Measurements from ENCODE around the gene C14orf132.
"Not testable (repeated sequence)": the region's sequence is repeated elsewhere in the genome, so short reads cannot be mapped to it uniquely, and the experiment has no call there.

The C14orf132 gene

DNA sequence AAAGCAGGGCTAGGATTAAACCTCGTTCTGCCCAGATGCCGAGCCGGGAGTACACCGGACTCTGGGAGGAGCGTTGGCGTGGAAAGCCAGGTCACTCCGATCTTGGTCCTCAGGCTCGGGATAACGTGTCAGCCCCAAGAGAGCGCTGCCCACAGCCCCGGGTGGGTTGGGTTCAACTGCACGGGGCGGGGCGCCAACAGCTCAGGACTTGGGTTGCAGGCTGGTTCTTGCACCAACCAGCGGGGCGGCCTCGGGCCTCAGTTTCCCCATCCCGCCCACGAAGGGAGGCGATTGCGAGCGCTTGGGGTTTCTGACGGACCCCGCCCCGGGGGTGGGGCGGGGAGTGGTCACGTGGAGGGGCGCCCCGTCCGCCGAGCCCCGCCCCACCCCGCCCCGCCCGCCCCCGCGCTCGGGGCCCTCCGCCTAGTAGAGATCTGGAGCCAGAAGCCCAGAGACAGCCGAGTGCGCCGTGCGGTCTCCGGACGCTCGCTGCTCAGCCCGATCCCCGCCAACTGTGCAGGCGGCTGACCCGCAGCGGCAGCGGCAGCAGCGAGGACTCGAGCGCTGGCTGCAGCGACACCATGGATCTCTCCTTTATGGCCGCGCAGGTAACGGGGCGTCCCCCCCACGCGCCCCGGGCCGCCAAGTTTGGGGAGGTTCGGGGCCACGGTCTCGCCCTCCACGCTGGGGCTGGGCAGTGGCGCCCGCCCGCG, at the start of gene C14orf132:
C14orf132 (plus strand) TSS at position 443 of the 713 bp plus-strand sequence; CDS start at position 582, 139 bp downstream.
- DNase-seq (ENCODE audit: low read depth), result peak; percentile 18

DNA sequence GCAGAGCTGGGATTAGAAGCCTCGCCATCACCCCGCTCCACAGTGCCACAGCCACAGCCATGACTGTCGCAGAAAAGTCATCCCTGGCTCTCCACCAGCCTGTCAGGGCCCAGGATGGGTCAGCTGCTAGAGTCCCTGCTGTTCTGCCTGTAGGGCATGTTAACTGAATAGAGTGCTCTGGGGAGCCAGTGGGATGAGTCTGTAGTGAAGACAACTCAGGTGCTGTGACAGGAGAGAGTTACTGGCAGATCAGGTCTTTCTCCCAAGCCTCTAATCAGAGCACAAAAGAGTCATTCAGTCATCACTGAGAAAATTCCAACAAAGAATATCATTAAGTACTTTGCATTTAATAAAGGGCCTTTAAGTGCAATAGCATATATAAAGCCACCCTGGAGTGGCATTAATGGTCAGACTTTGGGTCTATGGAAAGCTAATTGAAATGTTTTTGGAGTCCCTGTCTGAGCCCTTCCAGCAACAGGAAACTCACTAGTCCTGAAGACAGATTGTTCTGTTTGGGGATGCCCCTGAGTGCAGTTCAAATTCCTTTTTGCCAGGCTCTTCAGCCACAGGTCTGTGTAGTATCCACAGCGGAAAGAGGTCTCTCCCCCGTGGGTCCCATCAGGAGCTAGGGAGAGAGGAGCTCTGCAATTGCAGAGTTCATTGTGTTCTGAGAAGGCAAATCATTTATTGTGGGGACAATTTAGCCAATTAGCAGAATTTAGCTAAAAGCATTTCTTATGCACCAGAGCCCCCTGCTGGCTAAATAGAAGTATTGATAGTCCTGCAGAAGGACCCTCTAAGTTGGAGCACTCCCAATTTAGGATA, 45.2 kb upstream of the C14orf132 start:
- DNase-seq (ENCODE audit: low read depth), result peak; percentile 39

DNA sequence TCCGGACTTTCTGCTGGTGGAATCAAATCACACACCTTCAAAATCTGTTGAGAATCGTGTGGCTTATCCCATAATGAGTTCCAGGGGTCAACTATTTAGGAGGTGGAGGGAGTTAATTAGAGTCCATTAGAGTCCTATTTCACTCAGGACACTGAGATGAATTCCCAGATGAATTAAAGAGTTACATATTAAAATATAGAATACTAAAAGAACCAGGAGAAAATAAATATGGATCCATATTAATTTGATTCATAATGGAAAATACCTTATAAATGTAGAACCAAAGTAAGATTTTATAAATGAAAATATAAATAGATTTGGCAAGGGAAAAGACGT, 44.6 kb upstream of the C14orf132 start:
- no peak for DNase-seq (ENCODE audit: low read depth)

DNA sequence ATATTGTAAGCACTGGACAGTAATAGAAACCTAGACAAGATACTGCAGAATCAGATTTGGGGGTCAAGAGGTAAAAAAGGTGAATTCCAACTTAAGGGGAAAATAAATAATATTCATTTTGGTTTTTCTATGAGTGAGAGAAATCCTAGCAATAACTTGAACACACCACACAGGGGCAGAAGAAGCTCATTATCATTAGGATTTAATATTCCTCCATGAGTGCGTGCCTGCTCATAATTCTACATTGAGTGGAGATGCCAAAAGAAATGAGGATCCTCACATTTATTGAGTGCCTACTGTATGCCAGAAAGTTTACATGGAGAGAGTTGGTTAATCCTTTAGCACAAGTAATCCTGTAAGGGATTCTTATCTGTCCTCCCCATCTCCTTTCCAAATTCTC, 40.5 kb upstream of the C14orf132 start:
- peak; percentile 36 for DNase-seq (ENCODE audit: low read depth)

DNA sequence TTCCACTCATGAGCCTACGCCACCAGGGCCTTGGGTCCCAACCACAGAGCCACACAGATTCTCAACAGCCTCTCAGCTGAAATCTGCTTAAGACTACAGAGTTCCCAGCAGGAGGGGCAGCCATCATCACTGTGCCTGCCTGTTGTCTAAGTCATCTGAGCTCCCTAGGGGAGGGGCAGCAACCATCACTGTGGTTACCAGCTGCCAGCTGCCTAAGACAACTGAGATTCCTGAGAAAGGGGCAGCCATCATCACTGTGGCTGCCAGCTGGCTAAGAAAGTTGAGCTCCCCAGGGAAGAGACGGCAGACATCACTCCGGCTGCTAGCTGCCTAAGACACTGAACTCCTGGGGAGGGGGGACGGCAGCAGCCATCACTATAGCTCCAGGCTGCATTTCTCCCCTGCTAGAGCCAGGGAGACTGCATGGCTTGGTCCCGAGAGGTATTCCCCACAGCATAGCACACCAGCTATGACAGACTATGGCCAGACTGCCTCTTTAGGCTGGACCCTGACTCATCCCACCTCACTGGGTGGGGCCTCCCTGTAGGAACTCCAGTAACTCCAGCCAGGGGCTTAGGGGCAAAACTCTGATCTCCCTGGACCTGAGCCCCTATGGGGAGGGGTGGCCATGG, 37.2 kb upstream of the C14orf132 start:
- no peak for DNase-seq (ENCODE audit: low read depth)

DNA sequence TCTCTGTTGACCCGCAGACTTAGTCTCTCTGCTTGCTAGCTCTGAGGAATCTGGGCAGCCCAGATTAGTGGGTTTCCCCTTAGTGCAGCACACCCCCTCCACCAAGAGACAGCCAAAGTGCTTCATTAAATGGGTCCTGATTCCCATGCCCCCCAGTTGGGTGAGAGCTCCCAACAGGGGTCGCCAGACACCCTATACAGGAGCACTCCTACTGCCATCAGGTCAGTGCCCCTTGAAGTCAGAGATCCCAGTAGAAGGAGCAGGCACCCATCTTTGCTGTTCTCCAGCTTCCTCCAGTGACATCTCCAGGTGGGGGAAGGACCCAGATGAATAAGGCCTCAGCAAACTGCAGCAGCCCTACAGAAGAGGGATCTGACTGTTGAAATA, 36.7 kb upstream of the C14orf132 start:
- no peak for DNase-seq (ENCODE audit: low read depth)

DNA sequence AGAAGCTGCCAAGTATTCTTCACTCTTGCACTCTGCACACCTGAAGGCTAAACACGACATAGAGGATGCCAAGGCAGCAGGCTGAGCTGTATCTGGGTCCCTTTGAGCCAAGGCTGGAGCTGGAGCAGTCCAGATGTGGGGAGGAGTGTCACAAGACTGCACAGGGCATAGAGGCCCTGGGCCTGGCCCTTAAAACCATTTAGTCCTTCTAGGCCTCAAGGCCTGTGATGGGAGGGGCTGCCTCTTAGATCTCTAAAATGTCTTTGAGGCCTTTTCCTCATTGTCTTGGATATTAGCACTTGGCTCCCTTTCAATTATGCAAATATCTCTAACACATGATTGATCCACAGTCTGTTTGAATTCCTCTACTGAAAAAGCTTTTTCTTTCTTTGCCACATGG, 28.0 kb upstream of the C14orf132 start:
- DNase-seq (ENCODE audit: low read depth), result no peak

DNA sequence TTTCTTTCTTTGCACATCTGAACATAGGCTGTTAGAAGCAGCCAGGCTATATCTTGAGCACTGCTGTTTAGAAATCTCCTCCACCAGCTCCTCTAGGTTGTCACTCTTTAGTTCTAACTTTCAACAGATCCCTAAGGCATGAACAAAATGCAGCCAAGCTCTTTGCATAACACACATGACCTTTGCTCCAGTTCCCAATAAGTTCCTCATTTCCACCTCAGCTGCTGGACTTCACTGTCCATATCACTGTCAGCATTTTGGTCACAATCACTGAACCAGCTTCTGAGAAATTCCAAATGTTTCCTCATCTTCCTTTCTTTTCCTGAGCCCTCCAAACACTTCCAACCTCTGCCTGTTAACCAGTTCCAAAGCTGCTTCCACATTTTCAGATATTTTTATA, 27.6 kb upstream of the C14orf132 start:
- DNase-seq (ENCODE audit: low read depth), result no peak

DNA sequence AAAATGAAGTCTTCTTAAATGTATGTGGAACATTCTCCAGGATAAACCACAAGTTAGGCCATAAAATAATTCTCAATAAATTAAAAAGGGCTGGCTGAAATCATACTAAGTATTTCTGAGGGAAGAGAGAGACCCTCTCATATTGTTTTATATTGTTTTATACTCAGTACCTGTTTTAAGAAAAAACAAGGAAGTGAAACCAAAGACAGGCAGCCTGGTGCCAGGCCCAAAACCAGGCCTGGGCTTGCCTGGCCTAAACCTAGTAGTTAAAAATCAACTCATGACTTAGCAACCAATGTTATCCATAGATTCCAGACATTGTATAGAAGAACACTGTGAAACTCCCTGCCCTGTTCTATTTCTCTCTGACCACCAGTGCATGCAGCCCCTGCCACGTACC, 26.4 kb upstream of the C14orf132 start:
- not testable (repeated sequence) for DNase-seq (ENCODE audit: low read depth)

DNA sequence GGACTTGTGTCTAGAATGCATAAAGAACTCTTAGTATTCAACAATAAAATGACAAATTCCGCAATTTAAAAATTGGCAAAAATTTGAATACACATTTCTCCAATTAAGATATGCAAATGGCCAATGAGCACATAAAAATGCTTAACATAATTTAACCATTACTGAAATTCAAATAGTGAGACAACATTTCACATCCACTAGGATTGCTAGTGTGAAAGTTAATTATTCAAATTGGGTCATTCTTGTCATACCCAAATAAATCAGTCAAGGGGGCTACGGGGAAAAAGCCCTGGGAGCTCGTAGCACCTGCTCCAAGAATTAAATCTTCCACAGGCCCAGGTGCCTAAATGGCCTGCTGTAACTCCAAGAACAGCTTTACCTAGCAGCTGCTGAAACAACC, 25.0 kb upstream of the C14orf132 start:
- no peak for DNase-seq (ENCODE audit: low read depth)

DNA sequence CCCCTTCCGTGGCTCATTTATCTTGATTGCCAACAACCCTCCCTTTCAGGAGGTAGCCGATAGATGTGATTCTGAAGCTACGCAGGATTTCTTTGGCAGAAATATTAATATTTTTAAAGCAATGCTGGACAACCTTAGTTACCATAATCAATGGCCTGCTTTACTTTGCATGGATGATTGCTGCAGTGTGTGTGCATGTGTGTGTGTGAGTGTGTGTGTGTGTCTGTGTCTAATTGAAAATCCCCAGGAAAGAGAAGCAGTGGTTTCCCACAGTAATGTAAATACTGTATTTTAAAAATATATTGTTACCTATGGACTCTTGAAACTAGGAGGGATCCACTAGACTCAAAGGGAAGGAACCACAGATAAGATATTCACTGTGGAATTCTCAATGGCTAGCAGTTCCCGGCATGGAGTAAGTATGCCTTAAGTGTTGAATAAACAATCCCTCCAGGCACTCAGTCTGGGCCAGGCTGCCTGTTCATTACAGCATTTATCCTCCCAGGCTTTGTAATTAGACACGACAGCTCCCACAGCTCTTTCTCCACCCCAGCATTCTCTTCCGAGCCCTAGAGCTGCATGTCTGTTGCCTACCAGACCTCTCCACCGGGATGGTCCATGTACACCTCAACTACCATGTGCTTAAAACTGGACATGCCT, 22.5 kb upstream of the C14orf132 start:
- DNase-seq (ENCODE audit: low read depth), result no peak

DNA sequence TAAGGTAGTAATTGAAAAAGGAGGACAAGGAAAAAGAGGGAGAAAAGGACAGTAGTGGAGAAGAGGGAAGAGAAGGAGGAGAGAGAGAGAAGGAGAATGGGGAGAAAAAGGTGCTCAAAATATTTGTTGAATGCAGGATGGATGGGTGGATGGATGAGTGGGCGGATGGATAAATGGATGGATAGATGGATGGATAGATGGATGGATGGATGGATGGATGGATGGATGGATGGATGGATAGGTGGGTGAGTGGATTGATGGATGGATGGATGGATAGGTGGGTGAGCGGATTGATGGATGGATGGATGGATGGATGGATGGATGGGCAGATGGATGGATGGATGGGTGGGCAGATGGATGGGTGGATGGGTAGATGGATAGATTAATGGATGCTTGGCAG, 21.3 kb upstream of the C14orf132 start:
- DNase-seq (ENCODE audit: low read depth), result no peak

DNA sequence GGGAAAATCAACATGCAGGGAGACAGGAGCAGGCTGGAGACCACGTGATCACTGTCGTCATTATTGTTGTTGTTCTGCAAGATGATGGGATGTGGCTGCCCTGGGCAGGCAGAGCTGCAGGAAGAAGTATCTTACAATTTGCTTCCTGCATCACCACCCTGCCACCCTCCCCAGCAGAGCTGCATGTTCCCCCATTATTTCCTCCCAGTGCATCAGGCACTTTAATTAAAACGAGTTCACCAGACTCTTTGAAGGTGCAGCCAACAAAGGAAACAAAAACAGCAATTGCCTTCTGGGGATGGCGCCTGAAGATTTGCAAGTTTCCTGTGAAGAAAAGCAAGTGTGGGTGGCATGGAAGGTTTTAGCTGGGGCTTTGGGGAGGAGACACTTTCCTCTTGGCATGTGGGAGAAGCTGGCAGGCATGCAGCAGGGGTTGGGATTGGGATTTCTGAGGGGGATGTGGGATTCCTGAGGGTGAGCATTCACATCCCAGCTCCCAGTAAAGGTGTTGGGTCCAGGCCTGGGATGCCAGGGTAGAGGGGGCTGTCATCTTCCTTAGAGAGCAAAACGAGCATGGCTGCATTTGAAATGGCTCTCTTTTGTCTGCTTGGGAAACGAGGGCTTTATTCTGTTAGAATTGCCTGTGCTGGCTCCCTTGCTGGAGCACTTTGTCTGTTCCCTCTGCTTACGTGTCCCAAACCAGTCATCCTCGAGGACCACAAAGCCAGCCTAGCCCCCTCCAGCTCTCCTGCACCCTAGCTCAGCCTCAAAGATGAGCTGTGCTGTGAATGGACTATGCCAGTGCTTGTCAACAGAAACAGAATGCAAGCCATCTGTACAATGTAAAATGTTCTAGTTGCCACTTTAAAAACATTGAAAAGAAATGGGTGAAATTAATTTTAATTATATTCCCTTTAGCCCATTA, 11.5 kb upstream of the C14orf132 start:
- no peak for DNase-seq (ENCODE audit: low read depth)

DNA sequence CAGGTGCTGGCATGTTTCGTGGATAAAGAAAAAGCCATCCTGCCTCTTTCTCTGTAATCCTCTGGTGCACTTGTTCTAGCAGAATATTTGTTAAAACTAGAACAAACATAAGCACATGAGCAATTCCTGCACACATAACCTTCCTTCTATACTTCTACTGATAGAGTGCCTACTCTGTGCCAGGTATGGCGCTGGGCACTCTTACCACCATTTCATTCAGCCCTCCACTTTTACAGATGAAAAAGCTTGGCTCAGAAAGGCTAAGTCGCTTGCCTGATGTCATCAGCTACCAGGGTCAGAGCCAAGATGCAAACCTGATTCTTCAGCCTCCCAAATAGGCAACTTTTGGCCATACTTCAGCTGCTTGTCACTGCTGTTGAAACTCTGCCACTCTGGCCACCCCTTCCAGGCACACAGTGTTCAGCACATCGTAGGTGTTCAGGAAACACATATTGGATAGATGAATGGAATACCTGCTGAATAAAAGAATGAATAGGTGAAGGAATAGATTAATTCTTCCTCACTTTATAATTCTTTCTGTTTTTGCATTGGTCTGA, 10.0 kb upstream of the C14orf132 start:
- no peak for DNase-seq (ENCODE audit: low read depth)

DNA sequence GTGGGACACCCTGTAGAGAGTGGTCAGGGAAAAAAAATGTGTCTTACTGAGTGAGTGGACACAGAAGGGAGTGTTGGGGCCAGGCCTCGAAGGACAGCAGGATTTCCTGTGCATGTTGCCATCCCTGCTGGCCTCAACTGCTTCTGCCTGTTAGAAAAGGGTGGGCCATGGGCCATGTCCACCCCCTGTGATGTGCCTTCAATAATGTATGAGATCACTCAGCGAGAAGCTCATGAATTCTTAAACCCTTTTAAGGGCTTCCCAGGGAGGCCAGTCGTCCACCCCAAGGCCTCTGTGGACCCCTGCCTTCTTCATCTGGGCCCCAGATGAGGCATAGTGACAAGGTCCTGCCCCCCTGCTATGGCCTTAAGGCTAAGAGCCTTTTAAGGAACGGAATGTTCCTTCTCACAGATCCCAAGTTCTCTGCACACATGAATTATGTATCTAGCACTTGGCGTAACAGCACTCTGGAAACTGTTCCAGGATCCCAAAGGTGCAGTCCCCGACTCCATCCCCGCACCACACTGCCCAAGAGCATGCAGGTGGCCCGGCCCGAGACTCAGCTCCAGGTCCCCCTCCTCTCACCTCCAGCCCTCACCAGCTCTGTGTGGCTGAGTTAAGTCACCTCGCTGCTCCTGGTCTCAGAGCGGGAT, 8.9 kb upstream of the C14orf132 start:
- no peak for DNase-seq (ENCODE audit: low read depth)

DNA sequence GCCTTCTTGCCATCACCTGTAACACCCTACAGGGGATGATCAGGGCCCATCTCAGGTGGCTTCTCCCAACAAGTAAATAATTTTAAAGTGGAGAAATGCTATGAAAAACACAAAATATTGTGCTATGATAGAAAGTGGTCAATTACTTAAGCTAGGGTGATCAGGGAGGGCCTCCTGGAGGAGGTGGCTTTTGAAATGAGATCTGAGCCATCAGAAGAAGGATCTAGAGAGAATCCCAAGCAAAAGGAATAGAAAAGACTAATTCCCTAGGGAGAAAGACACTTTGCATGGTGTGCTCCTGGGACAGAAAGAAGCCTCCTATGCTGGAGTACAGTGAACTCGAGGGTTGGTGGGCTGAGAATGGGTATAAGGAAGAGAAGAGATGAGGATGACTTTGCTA, 7.5 kb upstream of the C14orf132 start:
- DNase-seq (ENCODE audit: low read depth), result no peak

DNA sequence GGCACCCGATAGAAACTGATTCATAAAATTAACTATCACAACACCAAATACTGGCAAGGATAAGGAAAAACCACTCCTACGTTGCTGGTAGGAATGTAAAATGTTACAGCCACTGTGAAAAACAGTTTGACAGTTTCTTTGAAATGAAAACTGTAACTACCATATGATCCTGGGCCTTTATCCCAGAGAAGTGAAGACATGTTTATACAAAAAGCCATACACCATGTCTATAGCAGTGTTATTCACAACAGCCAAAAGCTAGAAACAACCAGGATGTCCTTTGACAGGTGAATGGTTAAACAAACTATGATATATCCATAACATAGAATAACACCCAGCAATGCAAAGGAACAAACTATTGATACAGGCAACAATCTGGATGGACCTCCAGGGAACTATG, 3.7 kb upstream of the C14orf132 start:
- DNase-seq (ENCODE audit: low read depth), result no peak

DNA sequence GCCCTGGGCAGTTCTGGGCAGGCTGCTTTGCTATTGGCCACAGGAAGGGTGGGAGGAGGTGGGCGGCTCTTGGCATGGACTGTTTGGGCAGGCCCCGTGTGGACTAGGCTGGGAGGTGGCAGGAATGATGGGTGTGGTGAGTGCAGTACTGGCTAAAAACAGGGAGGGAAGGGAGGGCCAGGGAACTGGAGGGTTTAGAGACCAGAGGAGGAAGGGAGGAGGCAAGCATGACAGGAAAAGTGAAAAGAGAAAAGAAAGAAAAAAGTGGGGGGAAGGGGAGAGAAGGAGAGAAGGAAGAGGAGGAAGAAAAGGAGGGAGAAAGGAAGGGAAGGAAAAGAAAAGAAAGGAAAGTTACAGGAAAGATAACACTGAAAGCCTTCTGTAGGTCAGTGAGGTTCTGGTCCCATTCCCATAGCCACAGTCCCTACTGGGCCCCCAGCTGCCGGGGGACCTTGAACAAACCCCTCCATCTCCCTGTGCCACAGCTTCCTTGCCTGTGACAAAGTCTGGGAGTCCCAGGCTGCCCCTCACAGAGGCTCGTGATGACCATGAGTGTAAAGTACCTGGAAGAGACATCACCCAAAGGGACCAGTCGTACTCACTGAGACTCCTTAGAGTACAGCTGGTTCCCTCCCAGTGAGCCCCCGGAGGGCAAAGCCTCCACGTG, 1.1 kb upstream of the C14orf132 start:
- peak; percentile 49 for DNase-seq (ENCODE audit: low read depth)

DNA sequence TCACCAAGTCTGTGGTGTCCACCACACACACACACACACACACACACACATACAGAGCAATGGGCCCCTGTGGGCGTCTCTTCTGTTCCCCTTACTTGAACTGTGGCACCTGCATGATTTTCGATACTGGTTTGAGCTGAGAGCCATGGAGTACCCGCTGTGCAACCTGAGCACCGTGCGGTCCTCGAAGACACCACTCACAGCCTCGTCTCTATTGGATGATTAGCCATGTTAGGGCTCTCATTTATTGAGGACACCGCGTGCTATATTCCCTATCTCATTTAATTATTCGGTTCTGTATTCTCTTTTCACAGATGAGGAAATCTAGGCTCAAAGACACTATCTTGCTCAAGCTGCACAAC, 623 bp upstream of the C14orf132 start:
- DNase-seq (ENCODE audit: low read depth), result no peak

DNA sequence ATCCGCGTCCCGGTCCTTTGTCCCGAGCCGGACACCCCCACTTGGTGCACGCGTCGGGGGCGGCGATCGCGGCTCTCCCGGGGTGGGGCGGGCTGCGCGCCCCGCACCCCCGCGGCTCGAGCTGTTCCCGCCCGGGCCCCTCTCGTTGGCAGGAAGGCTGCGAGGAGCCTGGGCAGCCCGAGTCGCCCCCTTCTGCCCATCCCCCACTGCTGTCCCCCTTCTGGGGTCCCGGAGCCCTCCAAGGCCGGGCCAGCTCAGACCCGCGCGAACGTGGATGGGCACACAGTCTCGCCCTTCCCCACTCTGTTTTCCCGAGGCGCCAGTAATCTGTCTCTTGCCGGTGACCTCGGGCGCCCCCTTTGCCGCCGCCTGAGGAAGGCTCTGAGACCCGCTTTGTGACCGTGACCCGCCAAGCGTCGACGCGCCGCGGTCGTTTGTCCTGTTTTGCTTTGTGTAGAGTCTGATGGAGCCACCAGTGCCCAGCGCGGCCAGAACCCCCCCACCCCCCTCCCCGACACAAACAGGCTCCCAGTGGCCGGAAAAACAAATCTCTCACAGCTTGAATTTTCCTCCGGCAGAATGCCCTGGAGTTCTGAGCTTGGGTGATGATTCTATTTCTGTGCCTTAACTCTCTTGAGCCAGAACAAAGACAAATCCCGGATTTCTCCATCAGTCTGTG, 610 bp downstream of the C14orf132 start:
- DNase-seq (ENCODE audit: low read depth), result no peak
